Endothelial cell of hepatic sinusoid (primary cell): ENCODE data around the gene CRNN.

ENCODE experiments used
- in situ Hi-C: cut with HindIII; loops from 2 replicates; pipeline ENCODE4 v1.10.0; 2017; ENCODE audit warnings: low sequenced_read_pairs

Gene CRNN

GRCh38 chr1:152413909-152414308 is at the start of gene CRNN:
Gene CRNN, minus strand, starts transcription at chr1:152414263. Its CDS starts 2,030 bp downstream, at chr1:152412233.
- in situ Hi-C loops = no loop called here

- in situ Hi-C loops = no loop called here
These were observed 48.6 kb upstream of the CRNN start for GRCh38 chr1:152462636-152463035.

GRCh38 chr1:152461544-152461943 is 47.5 kb upstream of the CRNN start:
- in situ Hi-C loops = no loop called here

- in situ Hi-C loops = no loop called here
These were observed 46.5 kb upstream of the CRNN start for GRCh38 chr1:152460529-152460899.

GRCh38 chr1:152459596-152460528 is 45.8 kb upstream of the CRNN start:
- in situ Hi-C loops = loop anchor here (5.0 kb wide), 1 partner anchor 52 kb away; the partner anchor contains the start of genes CRCT1 and LCE5A

- in situ Hi-C loops = loop anchor here (5.0 kb wide), 1 partner anchor 54 kb away; the partner anchor contains the start of genes CRCT1 and LCE5A
These were observed 44.5 kb upstream of the CRNN start for GRCh38 chr1:152458384-152459185.

GRCh38 chr1:152457561-152457960 is 43.5 kb upstream of the CRNN start:
- in situ Hi-C loops = loop anchor here (5.0 kb wide), 1 partner anchor 55 kb away; the partner anchor contains the start of genes CRCT1 and LCE5A

- in situ Hi-C loops = loop anchor here (5.0 kb wide), 1 partner anchor 55 kb away; the partner anchor contains the start of genes CRCT1 and LCE5A
These were observed 43.0 kb upstream of the CRNN start for GRCh38 chr1:152457071-152457470.

GRCh38 chr1:152451254-152451653 is 37.2 kb upstream of the CRNN start:
- in situ Hi-C loops = no loop called here

- in situ Hi-C loops = no loop called here
These were observed 35.6 kb upstream of the CRNN start for GRCh38 chr1:152449661-152450060.

- in situ Hi-C loops = no loop called here
These were observed 34.4 kb upstream of the CRNN start for GRCh38 chr1:152448496-152448895.

GRCh38 chr1:152448095-152448494 is 34.0 kb upstream of the CRNN start:
- in situ Hi-C loops = no loop called here

GRCh38 chr1:152447484-152447883 is 33.4 kb upstream of the CRNN start:
- in situ Hi-C loops = no loop called here

GRCh38 chr1:152444045-152444444 is 30.0 kb upstream of the CRNN start:
- in situ Hi-C loops = no loop called here

- in situ Hi-C loops = no loop called here
These were observed 28.7 kb upstream of the CRNN start for GRCh38 chr1:152442765-152443164.

- in situ Hi-C loops = no loop called here
These were observed 28.2 kb upstream of the CRNN start for GRCh38 chr1:152442301-152442700.

- in situ Hi-C loops = no loop called here
These were observed 27.7 kb upstream of the CRNN start for GRCh38 chr1:152441756-152442155.

- in situ Hi-C loops = no loop called here
These were observed 26.8 kb upstream of the CRNN start for GRCh38 chr1:152440635-152441471.

GRCh38 chr1:152436593-152437496 is 22.8 kb upstream of the CRNN start:
- in situ Hi-C loops = no loop called here

- in situ Hi-C loops = no loop called here
These were observed 13.4 kb upstream of the CRNN start for GRCh38 chr1:152427458-152427857.
